Gastrocnemius medialis (tissue), 4 donors: ENCODE measurements around the gene TCERG1L. TPM values are rescaled to one million over a fixed set of nuclear protein-coding genes. Genes with fewer than 3 reads are reported as not detected.

Experiments used
- ATAC-seq, 2 donors: fragments of 150-250 bp; one replicate each; pipeline ENCODE4 v1.9.1; 2016
- DNase-seq, 2 donors: peaks; one replicate each; pipeline ENCODE4 v3.0.0-alpha.2; 2019
- H3K27ac ChIP-seq, 4 donors: fragments of 200-600 bp; sonication (generic); 1 replicate in 1 of 4; 2 replicates in 3 of 4; pipeline ENCODE4 v1.5.1; 2016 to 2018; ENCODE audit warnings: mild to moderate bottlenecking in 2 of 4, moderate library complexity in 1 of 4
- H3K27me3 ChIP-seq, 3 donors: fragments of 200-600 bp; sonication (generic) in 2 of 3; 1 replicate in 1 of 3; 2 replicates in 2 of 3; pipeline versions ENCODE4 v1.5.1 to v1.6.0; 2016 to 2019; ENCODE audit warnings: mild to moderate bottlenecking in 1 of 3, moderate library complexity in 1 of 3
- H3K36me3 ChIP-seq, 2 donors: fragments of 200-600 bp; sonication (generic) in 1 of 2; one replicate each; pipeline ENCODE4 v1.5.1; 2017 to 2018
- H3K4me1 ChIP-seq, 2 donors: fragments of 200-600 bp; sonication (generic) in 1 of 2; one replicate each; pipeline ENCODE4 v1.5.1; 2016 to 2017; ENCODE audit warnings: mild to moderate bottlenecking in 2 of 2
- H3K4me3 ChIP-seq, 4 donors: fragments of 200-600 bp; sonication (generic) in 3 of 4; 1 replicate in 1 of 4; 2 replicates in 3 of 4; pipeline ENCODE4 v1.5.1; 2016 to 2019; ENCODE audit warnings: mild to moderate bottlenecking in 2 of 4
- H3K9me3 ChIP-seq, 3 donors: fragments of 200-600 bp; sonication (generic) in 2 of 3; 1 replicate in 1 of 3; 2 replicates in 2 of 3; pipeline ENCODE4 v1.5.1; 2016 to 2019
- CTCF ChIP-seq, 5 experiments: fragments of 450-650 bp in 3 of 5; fragments of 200-600 bp in 2 of 5; sonication (generic) in 2 of 5; IDR thresholded peaks in 4 of 5; conservative IDR thresholded peaks in 1 of 5; 1 replicate in 4 of 5; 2 replicates in 1 of 5; pipeline ENCODE4 v1.5.1; 2016 to 2019; ENCODE audit warnings: antibody characterized with exemption in 5 of 5, mild to moderate bottlenecking in 3 of 5, moderate library complexity in 3 of 5
- POLR2A ChIP-seq, 2 donors: fragments of 450-650 bp; IDR thresholded peaks; one replicate each; pipeline ENCODE4 v1.6.1; 2017; ENCODE audit warnings: antibody characterized with exemption in 2 of 2, mild to moderate bottlenecking in 2 of 2, moderate library complexity in 2 of 2
- in situ Hi-C, 4 donors: fragments of 200-750 bp; cut with MboI; loops; one replicate each; pipeline versions ENCODE4 v1.15.0 to v1.8.0; 2017; ENCODE audit warnings: low sequenced_read_pairs in 4 of 4
- intact Hi-C: fragments of 100-400 bp; cut with DNase I; formaldehyde crosslinking; loops from one replicate; pipeline ENCODE4 v1.15.1; 2023; ENCODE audit warnings: low total_unique reads
- total RNA-seq, 4 donors: library from RNA; depleted of rRNA; stranded (reverse); fragments of >200 nt; gene quantifications; one replicate each; pipeline versions ENCODE4 v1.1.0 to v1.2.3, GENCODE V29; 2016

TCERG1L gene
- total RNA-seq, 4 donors from 2014 or later = not detected

- H3K27ac ChIP-seq = no peak overlapping the region
- peaks cover 0 to 5% (median 0%) of the 10 kb centered on the region in 3 donors for H3K27me3 ChIP-seq
- H3K4me3 ChIP-seq = no peak overlapping the region
- DNase-seq (no peak), ATAC-seq (no peak)
- no peaks in the 10 kb centered on the region for H3K36me3 ChIP-seq
- H3K9me3 ChIP-seq = no peaks in the 10 kb centered on the region
- intact Hi-C loops (no loop called here), in situ Hi-C loops (no loop called here)
- H3K4me1 ChIP-seq = no peaks in the 10 kb centered on the region
- TF ChIP-seq CTCF (IDR thresholded peaks at IDR 0.05 in 4 of 5, conservative IDR thresholded peaks at IDR 0.05 in 1 of 5) (no peak), POLR2A (IDR thresholded peaks at IDR 0.05) (no peak)
Observed at GRCh38 chr10:131124945-131125344, 186.6 kb downstream of the TCERG1L start.

- DNase-seq (no peak), ATAC-seq (no peak)
- no peak overlapping the region for H3K27ac ChIP-seq
- H3K9me3 ChIP-seq = no peaks in the 10 kb centered on the region
- in situ Hi-C loops (no loop called here), intact Hi-C loops (no loop called here)
- H3K4me1 ChIP-seq = no peaks in the 10 kb centered on the region
- TF ChIP-seq CTCF (IDR thresholded peaks at IDR 0.05 in 4 of 5, conservative IDR thresholded peaks at IDR 0.05 in 1 of 5) (no peak), POLR2A (IDR thresholded peaks at IDR 0.05) (no peak)
- peaks cover 0 to 5% (median 0%) of the 10 kb centered on the region in 3 donors for H3K27me3 ChIP-seq
- no peak overlapping the region for H3K4me3 ChIP-seq
- H3K36me3 ChIP-seq = no peaks in the 10 kb centered on the region
Observed at GRCh38 chr10:131123496-131123895, 188.0 kb downstream of the TCERG1L start.

- Histone ChIP-seq H3K36me3 (no peaks in the 10 kb centered on the region), H3K9me3 (no peaks in the 10 kb centered on the region), H3K27me3 (no peaks in the 10 kb centered on the region), H3K4me3 (no peak overlapping the region), H3K27ac (no peak overlapping the region), H3K4me1 (no peaks in the 10 kb centered on the region)
- ATAC-seq (no peak), DNase-seq (no peak)
- intact Hi-C loops = no loop called here
- no peak for TF ChIP-seq POLR2A (IDR thresholded peaks at IDR 0.05)
- no peak for TF ChIP-seq CTCF (IDR thresholded peaks at IDR 0.05 in 4 of 5, conservative IDR thresholded peaks at IDR 0.05 in 1 of 5)
- in situ Hi-C loops = no loop called here
Observed at GRCh38 chr10:131121511-131122035, 189.9 kb downstream of the TCERG1L start.

- no peaks in the 10 kb centered on the region for H3K9me3 ChIP-seq
- H3K27me3 ChIP-seq = no peaks in the 10 kb centered on the region
- ATAC-seq (no peak), DNase-seq (no peak)
- no peak overlapping the region for H3K27ac ChIP-seq
- no peaks in the 10 kb centered on the region for H3K4me1 ChIP-seq
- TF ChIP-seq POLR2A (IDR thresholded peaks at IDR 0.05) = no peak
- no peak for TF ChIP-seq CTCF (IDR thresholded peaks at IDR 0.05 in 4 of 5, conservative IDR thresholded peaks at IDR 0.05 in 1 of 5)
- in situ Hi-C loops = no loop called here
- H3K36me3 ChIP-seq = no peaks in the 10 kb centered on the region
- intact Hi-C loops = no loop called here
- H3K4me3 ChIP-seq = no peak overlapping the region
Observed at GRCh38 chr10:131119626-131120355, 191.7 kb downstream of the TCERG1L start.
